ENCODE results near the gene VPS4A. TPM values are rescaled to one million over a fixed set of nuclear protein-coding genes. Genes with fewer than 3 reads are reported as not detected.

VPS4A gene
- total and polyA plus RNA-seq, 4 donors, result 13.3 to 15.7 (median 14.5) TPM

DNA sequence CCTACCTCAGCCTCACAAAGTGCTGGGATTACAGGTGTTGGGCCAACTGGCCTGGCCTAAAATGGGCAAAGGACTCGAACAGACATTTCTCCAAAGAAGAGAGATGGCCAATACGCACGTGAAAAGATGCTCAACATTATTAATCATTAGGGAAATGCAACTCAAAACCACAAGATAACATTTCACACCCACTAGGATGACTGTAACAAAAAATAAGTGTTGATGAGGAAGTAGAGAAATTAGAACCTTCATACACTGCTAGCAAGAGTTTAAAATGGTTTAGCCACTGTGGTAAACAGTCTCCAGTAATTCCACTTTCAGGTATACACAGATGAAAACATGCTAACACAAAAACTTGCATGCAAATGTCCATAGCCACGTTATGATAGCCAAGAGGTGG is 34.8 kb downstream of the VPS4A start:
- Histone ChIP-seq H3K27ac (ENCODE audit: low read depth in 1 of 2, low read length in 2 of 2) (no peak overlapping the region), H3K4me3 (ENCODE audit: low read depth in 1 of 3, low read length in 3 of 3) (no peak overlapping the region), H3K9ac (ENCODE audit: low read depth in 1 of 2, low read length in 2 of 2) (no peak overlapping the region), H3K36me3 (ENCODE audit: control insufficient read depth in 4 of 4, insufficient read depth in 3 of 4, low read depth in 1 of 4, low read length in 3 of 4) (peaks cover 1 to 27% (median 21%) of the 10 kb centered on the region in 4 donors), H3K9me3 (ENCODE audit: control insufficient read depth in 4 of 4, low read length in 3 of 4) (no peaks in the 10 kb centered on the region), H3K27me3 (ENCODE audit: control insufficient read depth in 4 of 4, insufficient read depth in 4 of 4, low read length in 3 of 4) (no peaks in the 10 kb centered on the region), H3K4me1 (ENCODE audit: control insufficient read depth in 4 of 4, insufficient read depth in 4 of 4, low read length in 3 of 4) (peaks cover 0 to 4% (median 2%) of the 10 kb centered on the region in 4 donors)
- TF ChIP-seq TAF1 (conservative IDR thresholded peaks at IDR 0.05) (no peak), EGR1 (IDR thresholded peaks at IDR 0.05; ENCODE audit: low read depth in 2 of 2) (no peak), YY1 (IDR thresholded peaks at IDR 0.05) (no peak), RXRA (IDR thresholded peaks at IDR 0.05) (no peak), JUND (IDR thresholded peaks at IDR 0.05) (no peak)
- TF ChIP-seq, protein P1, sequence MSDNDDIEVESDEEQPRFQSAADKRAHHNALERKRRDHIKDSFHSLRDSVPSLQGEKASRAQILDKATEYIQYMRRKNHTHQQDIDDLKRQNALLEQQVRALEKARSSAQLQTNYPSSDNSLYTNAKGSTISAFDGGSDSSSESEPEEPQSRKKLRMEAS (IDR thresholded peaks at IDR 0.05), result no peak
- WGBS, result 84% methylated on average over 4 of the region's 4 CpGs
- DNase-seq (ENCODE audit: low spot score), result no peak

DNA sequence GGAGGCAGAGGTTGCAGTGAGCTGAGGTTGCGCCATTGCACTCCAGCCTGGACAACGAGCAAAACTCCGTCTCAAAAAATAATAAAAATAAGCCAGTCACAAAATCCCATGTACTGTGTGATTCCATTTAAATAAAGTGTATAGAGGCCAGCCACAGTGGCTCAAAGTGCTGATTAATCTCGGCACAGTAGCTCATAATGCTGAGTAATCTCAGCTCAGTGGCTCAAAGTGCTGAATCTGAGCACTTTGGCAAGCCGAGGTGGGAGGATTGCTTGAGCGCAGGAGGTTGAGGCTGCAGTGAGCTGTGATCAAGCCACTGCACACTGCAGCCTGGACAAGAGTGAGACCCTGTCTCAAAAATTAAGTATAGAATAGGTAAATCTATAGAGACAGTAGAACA is 35.5 kb downstream of the VPS4A start:
- Histone ChIP-seq H3K4me1 (ENCODE audit: control insufficient read depth in 4 of 4, insufficient read depth in 4 of 4, low read length in 3 of 4) (peaks cover 0 to 7% (median 5%) of the 10 kb centered on the region in 4 donors), H3K27me3 (ENCODE audit: control insufficient read depth in 4 of 4, insufficient read depth in 4 of 4, low read length in 3 of 4) (no peaks in the 10 kb centered on the region), H3K36me3 (ENCODE audit: control insufficient read depth in 4 of 4, insufficient read depth in 3 of 4, low read depth in 1 of 4, low read length in 3 of 4) (peaks cover 1 to 21% (median 15%) of the 10 kb centered on the region in 4 donors), H3K27ac (ENCODE audit: low read depth in 1 of 2, low read length in 2 of 2) (no peak overlapping the region), H3K9ac (ENCODE audit: low read depth in 1 of 2, low read length in 2 of 2) (no peak overlapping the region), H3K4me3 (ENCODE audit: low read depth in 1 of 3, low read length in 3 of 3) (no peak overlapping the region), H3K9me3 (ENCODE audit: control insufficient read depth in 4 of 4, low read length in 3 of 4) (no peaks in the 10 kb centered on the region)
- 91% methylated on average over 6 of the region's 6 CpGs for WGBS
- TF ChIP-seq GABPA (IDR thresholded peaks at IDR 0.05 in 1 of 2, conservative IDR thresholded peaks at IDR 0.05 in 1 of 2), result no peak
- TF ChIP-seq, protein P2, sequence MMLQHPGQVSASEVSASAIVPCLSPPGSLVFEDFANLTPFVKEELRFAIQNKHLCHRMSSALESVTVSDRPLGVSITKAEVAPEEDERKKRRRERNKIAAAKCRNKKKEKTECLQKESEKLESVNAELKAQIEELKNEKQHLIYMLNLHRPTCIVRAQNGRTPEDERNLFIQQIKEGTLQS (IDR thresholded peaks at IDR 0.05), result no peak
- TF ChIP-seq FOXA2 (IDR thresholded peaks at IDR 0.05), result no peak
- TF ChIP-seq, protein P3, sequence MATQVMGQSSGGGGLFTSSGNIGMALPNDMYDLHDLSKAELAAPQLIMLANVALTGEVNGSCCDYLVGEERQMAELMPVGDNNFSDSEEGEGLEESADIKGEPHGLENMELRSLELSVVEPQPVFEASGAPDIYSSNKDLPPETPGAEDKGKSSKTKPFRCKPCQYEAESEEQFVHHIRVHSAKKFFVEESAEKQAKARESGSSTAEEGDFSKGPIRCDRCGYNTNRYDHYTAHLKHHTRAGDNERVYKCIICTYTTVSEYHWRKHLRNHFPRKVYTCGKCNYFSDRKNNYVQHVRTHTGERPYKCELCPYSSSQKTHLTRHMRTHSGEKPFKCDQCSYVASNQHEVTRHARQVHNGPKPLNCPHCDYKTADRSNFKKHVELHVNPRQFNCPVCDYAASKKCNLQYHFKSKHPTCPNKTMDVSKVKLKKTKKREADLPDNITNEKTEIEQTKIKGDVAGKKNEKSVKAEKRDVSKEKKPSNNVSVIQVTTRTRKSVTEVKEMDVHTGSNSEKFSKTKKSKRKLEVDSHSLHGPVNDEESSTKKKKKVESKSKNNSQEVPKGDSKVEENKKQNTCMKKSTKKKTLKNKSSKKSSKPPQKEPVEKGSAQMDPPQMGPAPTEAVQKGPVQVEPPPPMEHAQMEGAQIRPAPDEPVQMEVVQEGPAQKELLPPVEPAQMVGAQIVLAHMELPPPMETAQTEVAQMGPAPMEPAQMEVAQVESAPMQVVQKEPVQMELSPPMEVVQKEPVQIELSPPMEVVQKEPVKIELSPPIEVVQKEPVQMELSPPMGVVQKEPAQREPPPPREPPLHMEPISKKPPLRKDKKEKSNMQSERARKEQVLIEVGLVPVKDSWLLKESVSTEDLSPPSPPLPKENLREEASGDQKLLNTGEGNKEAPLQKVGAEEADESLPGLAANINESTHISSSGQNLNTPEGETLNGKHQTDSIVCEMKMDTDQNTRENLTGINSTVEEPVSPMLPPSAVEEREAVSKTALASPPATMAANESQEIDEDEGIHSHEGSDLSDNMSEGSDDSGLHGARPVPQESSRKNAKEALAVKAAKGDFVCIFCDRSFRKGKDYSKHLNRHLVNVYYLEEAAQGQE (IDR thresholded peaks at IDR 0.05), result no peak
- no peak for TF ChIP-seq TAF1 (conservative IDR thresholded peaks at IDR 0.05)
- TF ChIP-seq, protein P1 (IDR thresholded peaks at IDR 0.05), result no peak
- TF ChIP-seq, protein P4, sequence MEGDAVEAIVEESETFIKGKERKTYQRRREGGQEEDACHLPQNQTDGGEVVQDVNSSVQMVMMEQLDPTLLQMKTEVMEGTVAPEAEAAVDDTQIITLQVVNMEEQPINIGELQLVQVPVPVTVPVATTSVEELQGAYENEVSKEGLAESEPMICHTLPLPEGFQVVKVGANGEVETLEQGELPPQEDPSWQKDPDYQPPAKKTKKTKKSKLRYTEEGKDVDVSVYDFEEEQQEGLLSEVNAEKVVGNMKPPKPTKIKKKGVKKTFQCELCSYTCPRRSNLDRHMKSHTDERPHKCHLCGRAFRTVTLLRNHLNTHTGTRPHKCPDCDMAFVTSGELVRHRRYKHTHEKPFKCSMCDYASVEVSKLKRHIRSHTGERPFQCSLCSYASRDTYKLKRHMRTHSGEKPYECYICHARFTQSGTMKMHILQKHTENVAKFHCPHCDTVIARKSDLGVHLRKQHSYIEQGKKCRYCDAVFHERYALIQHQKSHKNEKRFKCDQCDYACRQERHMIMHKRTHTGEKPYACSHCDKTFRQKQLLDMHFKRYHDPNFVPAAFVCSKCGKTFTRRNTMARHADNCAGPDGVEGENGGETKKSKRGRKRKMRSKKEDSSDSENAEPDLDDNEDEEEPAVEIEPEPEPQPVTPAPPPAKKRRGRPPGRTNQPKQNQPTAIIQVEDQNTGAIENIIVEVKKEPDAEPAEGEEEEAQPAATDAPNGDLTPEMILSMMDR (IDR thresholded peaks at IDR 0.05; ENCODE audit: low read depth, low read length, missing input control), result no peak
- no peak for TF ChIP-seq HNF4A (conservative IDR thresholded peaks at IDR 0.05)
- TF ChIP-seq NR2F2 (IDR thresholded peaks at IDR 0.05), result no peak
- TF ChIP-seq RXRA (IDR thresholded peaks at IDR 0.05), result no peak
- no peak for TF ChIP-seq FOXA1 (IDR thresholded peaks at IDR 0.05)
- no peak for TF ChIP-seq EGR1 (IDR thresholded peaks at IDR 0.05; ENCODE audit: low read depth in 2 of 2)
- TF ChIP-seq YY1 (IDR thresholded peaks at IDR 0.05), result no peak
- TF ChIP-seq, protein P5, sequence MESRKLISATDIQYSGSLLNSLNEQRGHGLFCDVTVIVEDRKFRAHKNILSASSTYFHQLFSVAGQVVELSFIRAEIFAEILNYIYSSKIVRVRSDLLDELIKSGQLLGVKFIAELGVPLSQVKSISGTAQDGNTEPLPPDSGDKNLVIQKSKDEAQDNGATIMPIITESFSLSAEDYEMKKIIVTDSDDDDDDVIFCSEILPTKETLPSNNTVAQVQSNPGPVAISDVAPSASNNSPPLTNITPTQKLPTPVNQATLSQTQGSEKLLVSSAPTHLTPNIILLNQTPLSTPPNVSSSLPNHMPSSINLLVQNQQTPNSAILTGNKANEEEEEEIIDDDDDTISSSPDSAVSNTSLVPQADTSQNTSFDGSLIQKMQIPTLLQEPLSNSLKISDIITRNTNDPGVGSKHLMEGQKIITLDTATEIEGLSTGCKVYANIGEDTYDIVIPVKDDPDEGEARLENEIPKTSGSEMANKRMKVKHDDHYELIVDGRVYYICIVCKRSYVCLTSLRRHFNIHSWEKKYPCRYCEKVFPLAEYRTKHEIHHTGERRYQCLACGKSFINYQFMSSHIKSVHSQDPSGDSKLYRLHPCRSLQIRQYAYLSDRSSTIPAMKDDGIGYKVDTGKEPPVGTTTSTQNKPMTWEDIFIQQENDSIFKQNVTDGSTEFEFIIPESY (IDR thresholded peaks at IDR 0.05), result no peak
- TF ChIP-seq HNF4G (IDR thresholded peaks at IDR 0.05), result no peak
- TF ChIP-seq JUND (IDR thresholded peaks at IDR 0.05), result no peak
- no peak for TF ChIP-seq RAD21 (IDR thresholded peaks at IDR 0.05)
- TF ChIP-seq SP1 (IDR thresholded peaks at IDR 0.05), result no peak
- no peak for DNase-seq (ENCODE audit: low spot score)

Data from liver (tissue), 9 donors.